HepG2 (cell line): ENCODE data around the gene FHIT.

Source experiments
- BRCA1 ChIP-seq: sonication (generic); formaldehyde crosslinking; IDR thresholded peaks from 2 replicates; pipeline ENCODE4 v1.4.0; 2020; ENCODE audit warnings: missing genetic modification reagents
- MLLT10 ChIP-seq: sonication (generic); formaldehyde crosslinking; IDR thresholded peaks from 2 replicates; pipeline ENCODE4 v1.4.0; 2020; ENCODE audit warnings: missing genetic modification reagents
- MYNN ChIP-seq: sonication (generic); formaldehyde crosslinking; IDR thresholded peaks from 2 replicates; pipeline ENCODE4 v1.4.0; 2020; ENCODE audit warnings: mild to moderate bottlenecking, low read depth, missing genetic modification reagents
- NCOA2 ChIP-seq: sonication (generic); formaldehyde crosslinking; IDR thresholded peaks from 2 replicates; pipeline ENCODE4 v1.8.0; 2022; ENCODE audit warnings: inconsistent platforms
- POLR2AphosphoS5 ChIP-seq: IDR thresholded peaks from 2 replicates; pipeline ENCODE4 v1.6.1; 2012; ENCODE audit warnings: low read depth, low read length
- SMC3 ChIP-seq: IDR thresholded peaks from 2 replicates; pipeline ENCODE4 v1.6.1; 2011; ENCODE audit warnings: low read length, improper control_type of control experiment
- TCF12 ChIP-seq, 2 experiments: fragments of 450-650 bp in 1 of 2; sonication (generic) in 1 of 2; formaldehyde crosslinking in 1 of 2; IDR thresholded peaks; 2 replicates each; pipeline versions ENCODE4 v1.6.1 to v1.8.0; 2017 to 2022; ENCODE audit warnings: antibody characterized with exemption in 1 of 2, mild to moderate bottlenecking in 1 of 2, missing genetic modification reagents in 1 of 2, moderate library complexity in 1 of 2
- ZBTB1 ChIP-seq: sonication (generic); formaldehyde crosslinking; IDR thresholded peaks from 2 replicates; pipeline ENCODE4 v1.4.0; 2020; ENCODE audit warnings: missing genetic modification reagents, borderline replicate concordance
- TF ChIP-seq, protein P1 (sequence below): sonication (generic); formaldehyde crosslinking; IDR thresholded peaks from 2 replicates; pipeline ENCODE4 v1.5.0; 2020; ENCODE audit warnings: mild to moderate bottlenecking, missing genetic modification reagents, moderate library complexity
- TF ChIP-seq, protein P2 (sequence below): sonication (generic); formaldehyde crosslinking; conservative IDR thresholded peaks from 2 replicates; pipeline ENCODE4 v1.4.0; 2020; ENCODE audit warnings: missing genetic modification reagents

DNA sequence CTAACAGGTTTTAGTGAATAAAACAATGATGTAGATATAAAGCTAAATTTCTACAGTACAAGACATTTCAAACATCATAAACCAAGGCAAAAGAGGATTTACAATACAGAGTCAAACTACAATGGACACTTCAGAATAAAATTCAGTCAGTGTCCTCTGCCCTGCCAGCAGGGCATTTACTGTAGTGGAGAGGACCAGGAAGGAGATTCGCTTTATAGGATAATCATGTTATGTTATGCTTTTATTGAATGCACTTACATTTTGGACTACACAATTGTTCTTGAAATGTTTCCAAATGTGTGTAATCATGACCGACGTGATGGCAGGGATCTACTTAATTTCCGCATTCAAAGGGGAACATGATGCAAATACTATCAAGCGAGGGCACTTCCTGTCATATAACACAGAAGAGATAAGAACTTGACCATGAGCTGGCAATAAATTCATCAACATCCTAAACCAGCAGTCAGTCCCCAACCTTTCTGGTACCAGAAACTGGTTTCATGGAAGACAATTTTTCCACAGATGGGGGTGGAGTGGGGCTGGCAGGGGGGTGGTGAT lies 925.6 kb downstream of the FHIT start:
- no peak for TF ChIP-seq MLLT10 (CRISPR knock-in tag)
- TF ChIP-seq TCF12 (IDR thresholded peaks at IDR 0.05), result no peak
- TF ChIP-seq TCF12 (CRISPR knock-in tag; IDR thresholded peaks at IDR 0.05), result no peak
- TF ChIP-seq, protein P1, sequence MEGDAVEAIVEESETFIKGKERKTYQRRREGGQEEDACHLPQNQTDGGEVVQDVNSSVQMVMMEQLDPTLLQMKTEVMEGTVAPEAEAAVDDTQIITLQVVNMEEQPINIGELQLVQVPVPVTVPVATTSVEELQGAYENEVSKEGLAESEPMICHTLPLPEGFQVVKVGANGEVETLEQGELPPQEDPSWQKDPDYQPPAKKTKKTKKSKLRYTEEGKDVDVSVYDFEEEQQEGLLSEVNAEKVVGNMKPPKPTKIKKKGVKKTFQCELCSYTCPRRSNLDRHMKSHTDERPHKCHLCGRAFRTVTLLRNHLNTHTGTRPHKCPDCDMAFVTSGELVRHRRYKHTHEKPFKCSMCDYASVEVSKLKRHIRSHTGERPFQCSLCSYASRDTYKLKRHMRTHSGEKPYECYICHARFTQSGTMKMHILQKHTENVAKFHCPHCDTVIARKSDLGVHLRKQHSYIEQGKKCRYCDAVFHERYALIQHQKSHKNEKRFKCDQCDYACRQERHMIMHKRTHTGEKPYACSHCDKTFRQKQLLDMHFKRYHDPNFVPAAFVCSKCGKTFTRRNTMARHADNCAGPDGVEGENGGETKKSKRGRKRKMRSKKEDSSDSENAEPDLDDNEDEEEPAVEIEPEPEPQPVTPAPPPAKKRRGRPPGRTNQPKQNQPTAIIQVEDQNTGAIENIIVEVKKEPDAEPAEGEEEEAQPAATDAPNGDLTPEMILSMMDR (CRISPR knock-in tag), result no peak
- no peak for TF ChIP-seq MYNN (CRISPR knock-in tag)
- no peak for TF ChIP-seq POLR2AphosphoS5
- no peak for TF ChIP-seq BRCA1
- TF ChIP-seq, protein P2, sequence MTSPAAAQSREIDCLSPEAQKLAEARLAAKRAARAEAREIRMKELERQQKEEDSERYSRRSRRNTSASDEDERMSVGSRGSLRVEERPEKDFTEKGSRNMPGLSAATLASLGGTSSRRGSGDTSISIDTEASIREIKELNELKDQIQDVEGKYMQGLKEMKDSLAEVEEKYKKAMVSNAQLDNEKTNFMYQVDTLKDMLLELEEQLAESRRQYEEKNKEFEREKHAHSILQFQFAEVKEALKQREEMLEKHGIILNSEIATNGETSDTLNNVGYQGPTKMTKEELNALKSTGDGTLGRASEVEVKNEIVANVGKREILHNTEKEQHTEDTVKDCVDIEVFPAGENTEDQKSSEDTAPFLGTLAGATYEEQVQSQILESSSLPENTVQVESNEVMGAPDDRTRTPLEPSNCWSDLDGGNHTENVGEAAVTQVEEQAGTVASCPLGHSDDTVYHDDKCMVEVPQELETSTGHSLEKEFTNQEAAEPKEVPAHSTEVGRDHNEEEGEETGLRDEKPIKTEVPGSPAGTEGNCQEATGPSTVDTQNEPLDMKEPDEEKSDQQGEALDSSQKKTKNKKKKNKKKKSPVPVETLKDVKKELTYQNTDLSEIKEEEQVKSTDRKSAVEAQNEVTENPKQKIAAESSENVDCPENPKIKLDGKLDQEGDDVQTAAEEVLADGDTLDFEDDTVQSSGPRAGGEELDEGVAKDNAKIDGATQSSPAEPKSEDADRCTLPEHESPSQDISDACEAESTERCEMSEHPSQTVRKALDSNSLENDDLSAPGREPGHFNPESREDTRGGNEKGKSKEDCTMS, result no peak
- no peak for TF ChIP-seq ZBTB1 (CRISPR knock-in tag)
- TF ChIP-seq SMC3, result no peak
- no peak for TF ChIP-seq NCOA2
